ENCODE measurements around the gene ADAMTS17.

DNA sequence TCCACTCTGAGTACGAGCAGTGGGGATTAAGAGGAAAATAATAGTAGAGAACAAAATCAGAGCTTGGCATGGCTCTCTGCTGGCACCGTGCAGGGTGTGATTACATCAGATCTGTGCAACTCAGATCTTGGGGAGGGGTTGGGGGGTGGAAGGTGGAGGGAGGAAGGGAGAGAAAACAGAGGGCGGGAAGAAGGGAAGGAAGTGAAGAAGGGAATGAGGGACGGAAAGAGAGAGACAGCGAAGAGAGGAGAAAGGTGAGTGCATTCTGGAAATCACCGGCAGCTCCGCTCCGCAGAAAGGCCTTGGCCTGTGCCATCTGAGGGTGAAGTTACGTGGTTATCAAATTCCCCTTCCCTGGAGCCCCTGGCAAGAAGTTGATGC, 31.0 kb upstream of the ADAMTS17 start:
- TF ChIP-seq, protein P1, sequence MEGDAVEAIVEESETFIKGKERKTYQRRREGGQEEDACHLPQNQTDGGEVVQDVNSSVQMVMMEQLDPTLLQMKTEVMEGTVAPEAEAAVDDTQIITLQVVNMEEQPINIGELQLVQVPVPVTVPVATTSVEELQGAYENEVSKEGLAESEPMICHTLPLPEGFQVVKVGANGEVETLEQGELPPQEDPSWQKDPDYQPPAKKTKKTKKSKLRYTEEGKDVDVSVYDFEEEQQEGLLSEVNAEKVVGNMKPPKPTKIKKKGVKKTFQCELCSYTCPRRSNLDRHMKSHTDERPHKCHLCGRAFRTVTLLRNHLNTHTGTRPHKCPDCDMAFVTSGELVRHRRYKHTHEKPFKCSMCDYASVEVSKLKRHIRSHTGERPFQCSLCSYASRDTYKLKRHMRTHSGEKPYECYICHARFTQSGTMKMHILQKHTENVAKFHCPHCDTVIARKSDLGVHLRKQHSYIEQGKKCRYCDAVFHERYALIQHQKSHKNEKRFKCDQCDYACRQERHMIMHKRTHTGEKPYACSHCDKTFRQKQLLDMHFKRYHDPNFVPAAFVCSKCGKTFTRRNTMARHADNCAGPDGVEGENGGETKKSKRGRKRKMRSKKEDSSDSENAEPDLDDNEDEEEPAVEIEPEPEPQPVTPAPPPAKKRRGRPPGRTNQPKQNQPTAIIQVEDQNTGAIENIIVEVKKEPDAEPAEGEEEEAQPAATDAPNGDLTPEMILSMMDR (conservative IDR thresholded peaks at IDR 0.05), result no peak
- TF ChIP-seq EZH2 (IDR thresholded peaks at IDR 0.05; ENCODE audit: low read depth), result no peak
